ENCODE data around the gene AGTRAP.

Gene AGTRAP

GRCh38 chr1:11713095-11713494 is 22.8 kb upstream of the AGTRAP start:
- no peak for TF ChIP-seq MEIS1 (CRISPR knock-in tag; IDR thresholded peaks at IDR 0.05; ENCODE audit: borderline replicate concordance)
- no peak for TF ChIP-seq KLF10 (tag by site-specific recombination; IDR thresholded peaks at IDR 0.05)
- no peak for TF ChIP-seq ZIC2 (tag by site-specific recombination; IDR thresholded peaks at IDR 0.05)
- H3K9me3 ChIP-seq (ENCODE audit: control insufficient read depth, insufficient read depth, low read depth, low read length): no peaks in the 10 kb centered on the region
- no peak overlapping the region for H3K27ac ChIP-seq (ENCODE audit: extremely low read depth, low read depth, low read length)
- H3K4me3 ChIP-seq (ENCODE audit: low read depth, low read length): no peak overlapping the region
- ChIA-PET POLR2A (no interaction called here), CTCF (no interaction called here)
- no peaks in the 10 kb centered on the region for H3K36me3 ChIP-seq (ENCODE audit: control insufficient read depth in 2 of 2, insufficient read depth in 1 of 2, low read length in 2 of 2)
- H3K4me1 ChIP-seq (ENCODE audit: control insufficient read depth, insufficient read depth, low read length): no peaks in the 10 kb centered on the region

GRCh38 chr1:11714831-11715575 is 20.9 kb upstream of the AGTRAP start:
- Histone ChIP-seq H3K36me3 (ENCODE audit: control insufficient read depth in 2 of 2, insufficient read depth in 1 of 2, low read length in 2 of 2) (no peaks in the 10 kb centered on the region), H3K27ac (ENCODE audit: extremely low read depth, low read depth, low read length) (no peak overlapping the region), H3K4me1 (ENCODE audit: control insufficient read depth, insufficient read depth, low read length) (no peaks in the 10 kb centered on the region), H3K9me3 (ENCODE audit: control insufficient read depth, insufficient read depth, low read depth, low read length) (no peaks in the 10 kb centered on the region), H3K4me3 (ENCODE audit: low read depth, low read length) (no peak overlapping the region)
- POLR2A ChIA-PET: interaction anchor here (0.6 kb wide), 1 partner anchor 43 kb away, joined by 5 read pairs; no protein-coding TSS in a partner anchor
- CTCF ChIA-PET: interaction anchor here (0.6 to 2.3 kb wide), 5 partner anchors 65 to 680 kb away, joined by 3 to 10 read pairs (median 6); no protein-coding TSS in a partner anchor
- TF ChIP-seq ZNF302 (tag by site-specific recombination; IDR thresholded peaks at IDR 0.05; ENCODE audit: low read depth) (no peak), ZNF169 (tag by site-specific recombination; IDR thresholded peaks at IDR 0.05) (no peak), ZNF24 (tag by site-specific recombination; IDR thresholded peaks at IDR 0.05) (no peak), ZBTB17 (tag by site-specific recombination; IDR thresholded peaks at IDR 0.05) (no peak), ZBTB10 (tag by site-specific recombination; IDR thresholded peaks at IDR 0.05) (no peak), KLF1 (tag by site-specific recombination; IDR thresholded peaks at IDR 0.05) (no peak), ZNF274 (IDR thresholded peaks at IDR 0.05; ENCODE audit: low read length) (no peak), ZNF274 (tag by site-specific recombination; IDR thresholded peaks at IDR 0.05; ENCODE audit: borderline replicate concordance) (no peak), ZNF626 (tag by site-specific recombination; IDR thresholded peaks at IDR 0.05) (no peak), ZNF404 (tag by site-specific recombination; IDR thresholded peaks at IDR 0.05) (no peak), ZFP37 (tag by site-specific recombination; IDR thresholded peaks at IDR 0.05) (no peak), ZFHX2 (tag by site-specific recombination; conservative IDR thresholded peaks at IDR 0.05) (no peak), ZNF704 (tag by site-specific recombination; IDR thresholded peaks at IDR 0.05) (no peak), ZNF157 (tag by site-specific recombination; IDR thresholded peaks at IDR 0.05) (no peak), PRDM10 (tag by site-specific recombination; IDR thresholded peaks at IDR 0.05) (no peak), TSHZ1 (tag by site-specific recombination; IDR thresholded peaks at IDR 0.05; ENCODE audit: borderline replicate concordance) (no peak), ZNF791 (tag by site-specific recombination; IDR thresholded peaks at IDR 0.05) (no peak), IKZF3 (tag by site-specific recombination; IDR thresholded peaks at IDR 0.05) (no peak), ZNF449 (tag by site-specific recombination; IDR thresholded peaks at IDR 0.05) (no peak)
